Endothelial cell of umbilical vein (primary cell): ENCODE results near the gene KCNJ6. TPM values are rescaled to one million over a fixed set of nuclear protein-coding genes. Genes with fewer than 3 reads are reported as not detected.

Experiments used
- BruUV-seq: library from RNA; stranded (reverse); fragments of 400-500 nt; replicated peaks from 2 replicates; lab custom pipeline; 2021; lab: Mats Ljungman, UMichigan
- CTCF ChIA-PET: fragments of 300-600, 350-600 bp; sonication (Branson Sonifier 250); formaldehyde crosslinking; loops from one replicate; lab custom pipeline; 2021; ENCODE audit warnings: antibody characterized with exemption, inconsistent platforms; lab: Charles Lee
- POLR2A ChIA-PET: fragments of 300-600, 350-600 bp; sonication (Branson Sonifier 250); formaldehyde crosslinking; loops from one replicate; lab custom pipeline; 2021; ENCODE audit warnings: antibody characterized with exemption, inconsistent platforms; lab: Charles Lee
- DNase-seq: peaks from one replicate; pipeline ENCODE4 v3.0.0-alpha.2; 2011; ENCODE audit warnings: low read depth, low spot score
- FAIRE-seq: peaks from 2 replicates; lab custom pipeline; 2011; peaks lifted over from hg19 to GRCh38; lab: Jason Lieb, UNC
- H2AFZ ChIP-seq: 2 replicates; pipeline ENCODE4 v1.6.0; 2012; ENCODE audit warnings: low read depth, low read length, control low read depth, inconsistent platforms
- H3K27ac ChIP-seq: 2 replicates; pipeline ENCODE4 v1.5.1; 2011; ENCODE audit warnings: low read depth, mild to moderate bottlenecking, control low read depth, low read length, moderate library complexity; ENCODE audit not compliant: insufficient read depth
- H3K27me3 ChIP-seq, 2 experiments: 2 replicates each; pipeline versions ENCODE4 v1.6.0 to v1.6.1; 2011; ENCODE audit warnings: low read length in 2 of 2, mixed read lengths in 1 of 2; ENCODE audit not compliant: control insufficient read depth in 2 of 2, insufficient read depth in 2 of 2
- H3K36me3 ChIP-seq, 2 experiments: 2 replicates in 1 of 2; 3 replicates in 1 of 2; pipeline ENCODE4 v1.5.1; 2011; ENCODE audit warnings: low read length in 2 of 2, mild to moderate bottlenecking in 1 of 2, moderate library complexity in 1 of 2; ENCODE audit not compliant: control insufficient read depth in 2 of 2, insufficient read depth in 2 of 2; ENCODE audit errors: extremely low read depth in 1 of 2
- H3K4me1 ChIP-seq: 3 replicates; pipeline ENCODE4 v1.5.1; 2011; ENCODE audit warnings: mild to moderate bottlenecking, low read length; ENCODE audit not compliant: control insufficient read depth, insufficient read depth; ENCODE audit errors: extremely low read depth
- H3K4me2 ChIP-seq: 2 replicates; pipeline ENCODE4 v1.6.1; 2011; ENCODE audit warnings: low read length, control low read depth, mixed read lengths; ENCODE audit not compliant: insufficient read depth
- H3K4me3 ChIP-seq, 3 experiments: fragments of 200-600 bp in 1 of 3; sonication (generic), shearing (Covaris generic) in 1 of 3; replicated peaks in 1 of 3; 2 replicates each; pipeline ENCODE4 v1.5.1; 2011 to 2016; ENCODE audit warnings: control low read depth in 3 of 3, low read length in 3 of 3, mild to moderate bottlenecking in 2 of 3, inconsistent platforms in 1 of 3, low read depth in 1 of 3, moderate library complexity in 1 of 3; ENCODE audit not compliant: insufficient read depth in 1 of 3
- H3K79me2 ChIP-seq: 2 replicates; pipeline ENCODE4 v1.6.0; 2012; ENCODE audit warnings: low read length, inconsistent platforms; ENCODE audit not compliant: control insufficient read depth, insufficient read depth
- H3K9ac ChIP-seq: replicated peaks from 2 replicates; pipeline ENCODE3; 2011; ENCODE audit warnings: low read length, control low read depth; ENCODE audit not compliant: insufficient read depth; ENCODE audit errors: extremely low read depth
- H3K9me1 ChIP-seq: replicated peaks from 3 replicates; pipeline ENCODE4 v1.6.0; 2011; ENCODE audit warnings: mild to moderate bottlenecking, low read length; ENCODE audit not compliant: control insufficient read depth, insufficient read depth; ENCODE audit errors: extremely low read depth
- H3K9me3 ChIP-seq: replicated peaks from 2 replicates; pipeline ENCODE4 v1.5.1; 2012; ENCODE audit warnings: low read length, inconsistent platforms; ENCODE audit not compliant: control insufficient read depth, insufficient read depth
- H4K20me1 ChIP-seq: replicated peaks from 2 replicates; pipeline ENCODE3; 2011; ENCODE audit warnings: mild to moderate bottlenecking, low read length; ENCODE audit not compliant: control insufficient read depth, insufficient read depth; ENCODE audit errors: extremely low read depth
- EZH2 ChIP-seq: IDR thresholded peaks from 2 replicates; pipeline ENCODE4 v1.6.1; 2012; ENCODE audit warnings: borderline replicate concordance, low read depth, mild to moderate bottlenecking, moderate library complexity, low read length, inconsistent platforms; ENCODE audit not compliant: severe bottlenecking
- FOS ChIP-seq: IDR thresholded peaks from 2 replicates; pipeline ENCODE4 v1.6.1; 2011; ENCODE audit warnings: mild to moderate bottlenecking, low read length, moderate library complexity, borderline replicate concordance; ENCODE audit not compliant: insufficient read depth
- GATA2 ChIP-seq: IDR thresholded peaks from 2 replicates; pipeline ENCODE4 v1.7.0; 2011; ENCODE audit warnings: low read depth, mild to moderate bottlenecking, moderate library complexity, mixed read lengths, low read length; ENCODE audit not compliant: insufficient read length, insufficient read depth
- JUN ChIP-seq: IDR thresholded peaks from 2 replicates; pipeline ENCODE4 v1.6.1; 2011; ENCODE audit warnings: borderline replicate concordance, low read depth; ENCODE audit not compliant: insufficient read length, insufficient read depth
- MYC ChIP-seq: IDR thresholded peaks from one replicate; pipeline ENCODE4 v1.6.1; 2011; ENCODE audit warnings: mild to moderate bottlenecking, low read depth, low read length
- POLR2A ChIP-seq: IDR thresholded peaks from 2 replicates; pipeline ENCODE4 v1.6.1; 2012; ENCODE audit warnings: low read depth, mild to moderate bottlenecking, control low read depth, low read length
- POLR2AphosphoS5 ChIP-seq: IDR thresholded peaks from 2 replicates; pipeline ENCODE4 v1.6.1; 2012; ENCODE audit warnings: low read depth, mild to moderate bottlenecking, control low read depth, low read length, moderate library complexity; ENCODE audit not compliant: insufficient read depth
- dilution Hi-C: fragments of 300-500 bp; cut with MboI; formaldehyde crosslinking; loops from one replicate; pipeline ENCODE4 v1.15.0; 2019; ENCODE audit warnings: low sequenced_read_pairs; ENCODE audit not compliant: extremely low pct_ligation_motif_present
- intact Hi-C: fragments of 100-400 bp; cut with micrococcal nuclease; formaldehyde crosslinking; loops from one replicate; pipeline ENCODE4 v1.10.0; 2022
- polyA plus RNA-seq, 4 experiments: library from polyadenylated mRNA; depleted of rRNA in 3 of 4; stranded (reverse) in 3 of 4; unstranded in 1 of 4; fragments of >200 nt; gene quantifications; 2 replicates each; pipeline versions ENCODE4 v1.2.1 to v1.2.3, GENCODE V29; 2011 to 2012; ENCODE audit warnings: missing spikeins in 1 of 4
- total RNA-seq: library from RNA; stranded (reverse); gene quantifications from 2 replicates; pipeline ENCODE4 v1.2.3, GENCODE V29; 2021
- TF ChIP-seq, protein P1 (sequence below): IDR thresholded peaks from 2 replicates; pipeline ENCODE4 v1.6.1; 2011; ENCODE audit not compliant: insufficient read depth, insufficient read length
- TF ChIP-seq, protein P2 (sequence below), 2 donors: IDR thresholded peaks; 1 replicate in 1 of 2; 2 replicates in 1 of 2; pipeline ENCODE4 v1.5.1; 2011; ENCODE audit warnings: low read length in 2 of 2, mild to moderate bottlenecking in 2 of 2, moderate library complexity in 2 of 2, control low read depth in 1 of 2, inconsistent platforms in 1 of 2, low read depth in 1 of 2; ENCODE audit not compliant: insufficient read depth in 1 of 2; ENCODE audit errors: extremely low read depth in 1 of 2

Gene KCNJ6
- total and polyA plus RNA-seq, 2 donors (not counting 3 experiments of a cell fraction or from before 2014, with no cell fraction given): not detected

DNA sequence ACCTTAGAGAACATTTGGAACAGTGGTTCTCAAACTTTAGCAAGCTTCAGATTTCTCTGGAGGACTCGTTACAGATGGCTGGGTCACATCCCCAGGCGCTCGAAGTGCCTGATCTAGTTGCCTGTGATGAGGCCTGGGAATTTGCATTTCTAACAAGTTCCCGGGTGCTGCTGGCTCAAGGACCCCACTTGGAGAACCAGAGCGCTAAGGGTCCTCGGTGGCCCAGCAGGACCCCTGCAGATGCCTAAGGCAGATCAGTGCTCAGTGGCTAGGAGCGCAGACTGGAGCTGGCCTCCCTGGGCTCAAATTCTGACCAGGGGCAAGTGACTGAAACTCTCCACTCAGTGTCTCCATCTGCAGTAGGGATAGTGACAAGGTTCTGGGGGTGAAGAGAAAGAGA is 341.5 kb downstream of the KCNJ6 start:
- H4K20me1 ChIP-seq: no peaks in the 10 kb centered on the region
- no peaks in the 10 kb centered on the region for H3K9me3 ChIP-seq
- no peak for TF ChIP-seq FOS
- TF ChIP-seq MYC: no peak
- TF ChIP-seq POLR2AphosphoS5: no peak
- no peak for TF ChIP-seq JUN
- no peak for TF ChIP-seq GATA2
- TF ChIP-seq EZH2: no peak
- no peak for TF ChIP-seq POLR2A
- TF ChIP-seq, protein P1, sequence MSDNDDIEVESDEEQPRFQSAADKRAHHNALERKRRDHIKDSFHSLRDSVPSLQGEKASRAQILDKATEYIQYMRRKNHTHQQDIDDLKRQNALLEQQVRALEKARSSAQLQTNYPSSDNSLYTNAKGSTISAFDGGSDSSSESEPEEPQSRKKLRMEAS: no peak
- TF ChIP-seq, protein P2, sequence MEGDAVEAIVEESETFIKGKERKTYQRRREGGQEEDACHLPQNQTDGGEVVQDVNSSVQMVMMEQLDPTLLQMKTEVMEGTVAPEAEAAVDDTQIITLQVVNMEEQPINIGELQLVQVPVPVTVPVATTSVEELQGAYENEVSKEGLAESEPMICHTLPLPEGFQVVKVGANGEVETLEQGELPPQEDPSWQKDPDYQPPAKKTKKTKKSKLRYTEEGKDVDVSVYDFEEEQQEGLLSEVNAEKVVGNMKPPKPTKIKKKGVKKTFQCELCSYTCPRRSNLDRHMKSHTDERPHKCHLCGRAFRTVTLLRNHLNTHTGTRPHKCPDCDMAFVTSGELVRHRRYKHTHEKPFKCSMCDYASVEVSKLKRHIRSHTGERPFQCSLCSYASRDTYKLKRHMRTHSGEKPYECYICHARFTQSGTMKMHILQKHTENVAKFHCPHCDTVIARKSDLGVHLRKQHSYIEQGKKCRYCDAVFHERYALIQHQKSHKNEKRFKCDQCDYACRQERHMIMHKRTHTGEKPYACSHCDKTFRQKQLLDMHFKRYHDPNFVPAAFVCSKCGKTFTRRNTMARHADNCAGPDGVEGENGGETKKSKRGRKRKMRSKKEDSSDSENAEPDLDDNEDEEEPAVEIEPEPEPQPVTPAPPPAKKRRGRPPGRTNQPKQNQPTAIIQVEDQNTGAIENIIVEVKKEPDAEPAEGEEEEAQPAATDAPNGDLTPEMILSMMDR (IDR thresholded peaks at IDR 0.05; ENCODE audit: extremely low read depth in 1 of 2, insufficient read depth in 1 of 2, low read depth in 1 of 2, low read length in 2 of 2): no peak
- BruUV-seq: no TSS peak
- dilution Hi-C loops: no loop called here
- H3K4me3 ChIP-seq: no peak overlapping the region
- no peak overlapping the region for H3K4me2 ChIP-seq
- FAIRE-seq: no peak
- CTCF ChIA-PET: interaction anchor here (1.3 to 1.5 kb wide), 2 partner anchors 10 to 100 kb away, joined by 3 to 4 read pairs; no protein-coding TSS in a partner anchor
- no peak overlapping the region for H3K9ac ChIP-seq
- no peaks in the 10 kb centered on the region for H3K4me1 ChIP-seq
- POLR2A ChIA-PET: interaction anchor here (0.5 to 1.3 kb wide), 2 partner anchors 11 to 324 kb away, joined by 4 to 5 read pairs; no protein-coding TSS in a partner anchor
- H2AFZ ChIP-seq: no peak overlapping the region
- H3K36me3 ChIP-seq: no peaks in the 10 kb centered on the region
- no peak overlapping the region for H3K27ac ChIP-seq
- intact Hi-C loops: no loop called here
- H3K79me2 ChIP-seq: no peaks in the 10 kb centered on the region
- DNase-seq: no peak
- peaks cover 0 to 8% of the 10 kb centered on the region in 2 experiments for H3K27me3 ChIP-seq
- no peaks in the 10 kb centered on the region for H3K9me1 ChIP-seq
